ENCODE results near the gene MSANTD7. TPM values are rescaled to one million over a fixed set of nuclear protein-coding genes. Genes with fewer than 3 reads are reported as not detected.

Gene MSANTD7
- total and polyA plus RNA-seq, 9 of the 15 experiments (the other 6 are each of a cell fraction or from before 2014, with no cell fraction given) = 5.2 to 27.3 (median 23.6) TPM

GRCh38 chr10:14837757-14838581 lies at the start of gene MSANTD7, which contains the start of the genes CDNF and HSPA14 (continued):
- no peak for TF ChIP-seq HOMEZ (CRISPR knock-in tag; IDR thresholded peaks at IDR 0.05)
- TF ChIP-seq SAFB2 (IDR thresholded peaks at IDR 0.05; ENCODE audit: borderline replicate concordance, low read depth, low read length, severe bottlenecking) = no peak
- TF ChIP-seq TCF7L2 (IDR thresholded peaks at IDR 0.05; ENCODE audit: low read depth, low read length) = no peak
- TF ChIP-seq RAD21 (CRISPR knock-in tag; conservative IDR thresholded peaks at IDR 0.05 in 1 of 2, IDR thresholded peaks at IDR 0.05 in 1 of 2) = no peak
- no peak for TF ChIP-seq ZNF232 (CRISPR knock-in tag; IDR thresholded peaks at IDR 0.05)
- TF ChIP-seq DLX4 (CRISPR knock-in tag; IDR thresholded peaks at IDR 0.05) = no peak
- no peak for TF ChIP-seq GTF2E2 (tag; IDR thresholded peaks at IDR 0.05)
- TF ChIP-seq CUX1 (CRISPR knock-in tag; IDR thresholded peaks at IDR 0.05) = no peak
- peak; percentile 85 for TF ChIP-seq CEBPG (CRISPR knock-in tag; IDR thresholded peaks at IDR 0.05)
- TF ChIP-seq CEBPG (tag; conservative IDR thresholded peaks at IDR 0.05 in 1 of 2, IDR thresholded peaks at IDR 0.05 in 1 of 2) = peak; percentile 85 to 94
- TF ChIP-seq EP300 (IDR thresholded peaks at IDR 0.05; ENCODE audit: low read length) = no peak
- TF ChIP-seq RBM34 (IDR thresholded peaks at IDR 0.05; ENCODE audit: borderline replicate concordance, insufficient read depth, low read length) = no peak
- no peak for TF ChIP-seq ASH1L (IDR thresholded peaks at IDR 0.05; ENCODE audit: borderline replicate concordance, low read depth, partially characterized antibody)
- no peak for TF ChIP-seq NCOA6 (IDR thresholded peaks at IDR 0.05)
- TF ChIP-seq DIDO1 (tag; IDR thresholded peaks at IDR 0.05; ENCODE audit: low read depth) = no peak
- peak; percentile 74; the same call in 1 of the 2 replicates for TF ChIP-seq ERF (CRISPR knock-in tag; IDR thresholded peaks at IDR 0.05)
- no peak for TF ChIP-seq NCOA1 (IDR thresholded peaks at IDR 0.05; ENCODE audit: low read depth)
- TF ChIP-seq ZNF3 (CRISPR knock-in tag; IDR thresholded peaks at IDR 0.05) = no peak
- TF ChIP-seq SRSF7 (optimal IDR thresholded peaks at IDR 0.05; ENCODE audit: low read depth, low read length) = no peak
- no peak for TF ChIP-seq RHOXF2B (CRISPR knock-in tag; conservative IDR thresholded peaks at IDR 0.05)
- no peak for TF ChIP-seq CBX5 (IDR thresholded peaks at IDR 0.05; ENCODE audit: borderline replicate concordance, low read depth)
- peak; percentile 99 for TF ChIP-seq RFX5 (IDR thresholded peaks at IDR 0.05; ENCODE audit: low read depth, low read length)

All from K562 (cell line).